Mammary microvascular endothelial cell (primary cell): ENCODE measurements around the gene CCDC88C. TPM values are rescaled to one million over a fixed set of nuclear protein-coding genes. Genes with fewer than 3 reads are reported as not detected.

Source experiments
- total RNA-seq: library from RNA; depleted of rRNA; stranded (reverse); fragments of >200 nt; gene quantifications from 2 replicates; pipeline ENCODE4 v1.2.3, GENCODE V29; 2015

Gene CCDC88C, protein sequence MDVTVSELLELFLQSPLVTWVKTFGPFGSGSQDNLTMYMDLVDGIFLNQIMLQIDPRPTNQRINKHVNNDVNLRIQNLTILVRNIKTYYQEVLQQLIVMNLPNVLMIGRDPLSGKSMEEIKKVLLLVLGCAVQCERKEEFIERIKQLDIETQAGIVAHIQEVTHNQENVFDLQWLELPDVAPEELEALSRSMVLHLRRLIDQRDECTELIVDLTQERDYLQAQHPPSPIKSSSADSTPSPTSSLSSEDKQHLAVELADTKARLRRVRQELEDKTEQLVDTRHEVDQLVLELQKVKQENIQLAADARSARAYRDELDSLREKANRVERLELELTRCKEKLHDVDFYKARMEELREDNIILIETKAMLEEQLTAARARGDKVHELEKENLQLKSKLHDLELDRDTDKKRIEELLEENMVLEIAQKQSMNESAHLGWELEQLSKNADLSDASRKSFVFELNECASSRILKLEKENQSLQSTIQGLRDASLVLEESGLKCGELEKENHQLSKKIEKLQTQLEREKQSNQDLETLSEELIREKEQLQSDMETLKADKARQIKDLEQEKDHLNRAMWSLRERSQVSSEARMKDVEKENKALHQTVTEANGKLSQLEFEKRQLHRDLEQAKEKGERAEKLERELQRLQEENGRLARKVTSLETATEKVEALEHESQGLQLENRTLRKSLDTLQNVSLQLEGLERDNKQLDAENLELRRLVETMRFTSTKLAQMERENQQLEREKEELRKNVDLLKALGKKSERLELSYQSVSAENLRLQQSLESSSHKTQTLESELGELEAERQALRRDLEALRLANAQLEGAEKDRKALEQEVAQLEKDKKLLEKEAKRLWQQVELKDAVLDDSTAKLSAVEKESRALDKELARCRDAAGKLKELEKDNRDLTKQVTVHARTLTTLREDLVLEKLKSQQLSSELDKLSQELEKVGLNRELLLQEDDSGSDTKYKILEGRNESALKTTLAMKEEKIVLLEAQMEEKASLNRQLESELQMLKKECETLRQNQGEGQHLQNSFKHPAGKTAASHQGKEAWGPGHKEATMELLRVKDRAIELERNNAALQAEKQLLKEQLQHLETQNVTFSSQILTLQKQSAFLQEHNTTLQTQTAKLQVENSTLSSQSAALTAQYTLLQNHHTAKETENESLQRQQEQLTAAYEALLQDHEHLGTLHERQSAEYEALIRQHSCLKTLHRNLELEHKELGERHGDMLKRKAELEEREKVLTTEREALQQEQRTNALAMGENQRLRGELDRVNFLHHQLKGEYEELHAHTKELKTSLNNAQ (N-terminal part only)
- total RNA-seq = 14.9 and 15.4 TPM in 2 replicates

DNA sequence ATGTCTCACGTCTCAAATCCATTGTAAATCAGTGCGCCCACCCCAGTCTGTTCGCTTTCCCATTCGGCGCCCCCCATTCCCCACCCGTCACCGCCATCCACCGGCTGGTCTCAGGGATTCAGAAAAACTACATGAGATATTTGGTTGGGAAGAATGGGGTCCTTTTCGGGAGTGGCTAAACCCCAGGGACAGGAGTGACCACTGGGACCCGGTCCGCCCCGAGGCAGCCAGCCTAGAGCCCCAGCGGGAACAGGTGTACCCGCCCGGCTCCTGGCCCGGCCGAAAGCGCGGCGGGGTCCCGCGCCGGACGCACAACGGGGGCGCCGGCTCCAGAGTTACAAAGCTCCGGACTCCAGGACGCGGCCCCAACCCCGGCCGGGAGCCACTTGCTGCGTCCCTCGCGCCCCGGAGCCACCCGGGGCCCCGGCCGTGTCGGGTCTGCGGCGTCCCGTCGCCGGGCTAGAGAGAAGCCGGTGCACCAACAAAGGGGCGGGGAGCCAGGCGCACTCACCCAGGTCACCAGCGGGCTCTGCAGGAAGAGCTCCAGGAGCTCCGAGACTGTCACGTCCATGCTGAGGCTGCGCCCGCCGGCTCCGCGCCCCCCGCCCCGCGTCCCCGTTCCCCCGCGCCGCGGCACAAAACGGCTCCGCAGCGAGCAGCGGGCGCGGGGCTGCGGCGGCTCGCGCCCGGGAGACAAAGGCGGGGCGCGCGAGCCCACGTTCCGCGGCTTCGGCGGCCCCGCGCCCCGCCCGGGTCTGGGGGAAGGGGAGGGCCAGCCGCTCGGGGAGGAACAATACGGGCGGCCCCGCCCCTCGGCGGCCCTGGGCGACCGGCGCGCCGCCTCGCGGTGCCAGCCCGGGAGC, at the start of gene CCDC88C:
Gene CCDC88C, minus strand, starts transcription at position 701 of the 863 bp plus-strand sequence. Its CDS starts 130 bp downstream, at position 571.

GRCh38 chr14:91244501-91244901, 173.1 kb downstream of the CCDC88C start, which contains the start of gene GPR68:
Gene GPR68 (minus strand): TSS chr14:91244704. CDS start chr14:91235050, 9,654 bp downstream.

Other genes with a start within 250 kb of the CCDC88C start
- 2.1 and 2.2 TPM in 2 replicates for gene GPR68, start 173.1 kb downstream of the CCDC88C start, total RNA-seq
- 49.9 and 57.7 TPM in 2 replicates for gene PPP4R3A, start 92.5 kb upstream of the CCDC88C start, total RNA-seq